ENCODE measurements around the gene SLC22A15. TPM values are rescaled to one million over a fixed set of nuclear protein-coding genes. Genes with fewer than 3 reads are reported as not detected.

The SLC22A15 gene
- total and polyA plus RNA-seq, 2 experiments from 2014 or later, result 2.7 to 3.8 TPM

DNA sequence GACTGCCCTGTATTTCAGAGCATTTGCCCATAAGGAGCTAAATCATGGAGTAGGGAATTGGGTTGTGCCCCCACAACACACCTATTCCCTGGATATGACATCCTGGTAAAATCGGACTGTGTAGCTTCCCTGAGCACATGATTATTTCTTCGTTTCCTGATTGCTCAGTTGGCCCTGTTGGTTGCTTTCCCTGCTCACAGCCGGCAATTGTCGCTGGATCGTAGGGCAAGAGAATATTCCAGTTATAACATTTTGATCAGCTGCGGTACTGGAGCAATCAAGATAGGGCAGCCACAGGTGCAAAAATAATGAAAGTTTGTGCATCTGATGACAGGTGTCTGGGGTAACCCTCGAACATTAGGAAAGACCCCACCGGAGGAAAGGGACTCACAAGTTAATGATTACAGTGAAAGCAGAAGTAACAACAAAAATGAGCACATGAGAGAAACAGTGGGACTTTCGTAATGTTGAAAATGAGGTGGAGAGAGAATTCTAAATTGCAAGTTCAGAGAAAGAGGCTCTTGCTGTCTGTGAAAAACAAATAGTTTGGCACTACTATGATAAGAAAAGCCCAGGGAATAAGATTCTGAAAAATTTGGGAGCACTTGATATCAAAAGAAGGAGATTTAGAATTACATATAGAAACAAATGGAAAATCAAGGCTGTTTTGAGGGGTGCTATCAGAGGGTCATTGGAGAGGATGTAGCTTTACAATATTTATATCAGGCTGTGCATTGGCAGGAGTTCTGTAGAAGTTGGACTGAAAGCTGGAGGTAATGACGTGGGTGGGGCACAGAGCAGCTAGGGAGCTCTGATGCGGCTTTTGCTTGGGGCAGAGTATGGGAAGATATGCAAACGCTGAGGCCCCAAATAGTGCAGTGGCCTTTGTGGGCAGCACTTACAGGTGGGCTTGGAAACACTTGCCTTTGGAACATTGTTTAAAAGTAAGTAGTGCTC, 134.5 kb downstream of the SLC22A15 start, which contains the start of gene MAB21L3:
MAB21L3 (plus strand) TSS at position 833 of the 957 bp plus-strand sequence. CDS start 1,217 bp downstream, outside the sequence.
- ATAC-seq, result peak; percentile 59; the same call in 2 of the 3 replicates
- H2AFZ ChIP-seq, result peak within 1 kb of the TSS; percentile 85
- H3K36me3 Mint-ChIP-seq (ENCODE audit: low read depth), result no peaks in the 10 kb centered on the region

More for the DNA sequence above, 134.5 kb downstream of the SLC22A15 start, which contains the start of gene MAB21L3:
- no peaks in the 10 kb centered on the region for H3K27me3 Mint-ChIP-seq (ENCODE audit: insufficient read depth, low read depth, poor library complexity)
- H3K4me2 ChIP-seq, result no peak within 1 kb of the TSS
- DNase-seq (ENCODE audit: low spot score), result no peak
- no peaks in the 10 kb centered on the region for H3K9me2 ChIP-seq (ENCODE audit: insufficient read depth)
- no peaks in the 10 kb centered on the region for H3K36me3 ChIP-seq (ENCODE audit: insufficient read depth)
- H3K27ac ChIP-seq (ENCODE audit: low read depth), result no peak within 1 kb of the TSS
- no peak for TF ChIP-seq ZNF462 (CRISPR knock-in tag; IDR thresholded peaks at IDR 0.05)
- TF ChIP-seq, protein P1, sequence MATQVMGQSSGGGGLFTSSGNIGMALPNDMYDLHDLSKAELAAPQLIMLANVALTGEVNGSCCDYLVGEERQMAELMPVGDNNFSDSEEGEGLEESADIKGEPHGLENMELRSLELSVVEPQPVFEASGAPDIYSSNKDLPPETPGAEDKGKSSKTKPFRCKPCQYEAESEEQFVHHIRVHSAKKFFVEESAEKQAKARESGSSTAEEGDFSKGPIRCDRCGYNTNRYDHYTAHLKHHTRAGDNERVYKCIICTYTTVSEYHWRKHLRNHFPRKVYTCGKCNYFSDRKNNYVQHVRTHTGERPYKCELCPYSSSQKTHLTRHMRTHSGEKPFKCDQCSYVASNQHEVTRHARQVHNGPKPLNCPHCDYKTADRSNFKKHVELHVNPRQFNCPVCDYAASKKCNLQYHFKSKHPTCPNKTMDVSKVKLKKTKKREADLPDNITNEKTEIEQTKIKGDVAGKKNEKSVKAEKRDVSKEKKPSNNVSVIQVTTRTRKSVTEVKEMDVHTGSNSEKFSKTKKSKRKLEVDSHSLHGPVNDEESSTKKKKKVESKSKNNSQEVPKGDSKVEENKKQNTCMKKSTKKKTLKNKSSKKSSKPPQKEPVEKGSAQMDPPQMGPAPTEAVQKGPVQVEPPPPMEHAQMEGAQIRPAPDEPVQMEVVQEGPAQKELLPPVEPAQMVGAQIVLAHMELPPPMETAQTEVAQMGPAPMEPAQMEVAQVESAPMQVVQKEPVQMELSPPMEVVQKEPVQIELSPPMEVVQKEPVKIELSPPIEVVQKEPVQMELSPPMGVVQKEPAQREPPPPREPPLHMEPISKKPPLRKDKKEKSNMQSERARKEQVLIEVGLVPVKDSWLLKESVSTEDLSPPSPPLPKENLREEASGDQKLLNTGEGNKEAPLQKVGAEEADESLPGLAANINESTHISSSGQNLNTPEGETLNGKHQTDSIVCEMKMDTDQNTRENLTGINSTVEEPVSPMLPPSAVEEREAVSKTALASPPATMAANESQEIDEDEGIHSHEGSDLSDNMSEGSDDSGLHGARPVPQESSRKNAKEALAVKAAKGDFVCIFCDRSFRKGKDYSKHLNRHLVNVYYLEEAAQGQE (IDR thresholded peaks at IDR 0.05; ENCODE audit: unreplicated experiment), result no peak
- H3K4me1 ChIP-seq (ENCODE audit: insufficient read depth), result no peaks in the 10 kb centered on the region
- no peak within 1 kb of the TSS for H3K4me3 ChIP-seq
- no peaks in the 10 kb centered on the region for H3K27me3 ChIP-seq (ENCODE audit: insufficient read depth)
- no peak within 1 kb of the TSS for H3K4me3 Mint-ChIP-seq
- H3K9me3 Mint-ChIP-seq, result no peaks in the 10 kb centered on the region
- no peaks in the 10 kb centered on the region for H3K79me2 ChIP-seq (replicated peaks; ENCODE audit: insufficient read depth)
- no peaks in the 10 kb centered on the region for H4K20me1 ChIP-seq (replicated peaks; ENCODE audit: insufficient read depth)
- peak within 1 kb of the TSS; percentile 38 for H3K27ac Mint-ChIP-seq
- H3K4me1 Mint-ChIP-seq, result peaks cover 3% of the 10 kb centered on the region; the same call in 1 of the 3 replicates
- no peaks in the 10 kb centered on the region for H3F3A ChIP-seq (replicated peaks; ENCODE audit: low read depth)

All from GM23338 (cell line).